Liver (tissue), 9 donors: ENCODE measurements around the gene CTNNA1. TPM values are rescaled to one million over a fixed set of nuclear protein-coding genes. Genes with fewer than 3 reads are reported as not detected.

Experiments
- DNase-seq: peaks from one replicate; pipeline ENCODE4 v3.0.0-alpha.2; 2017; ENCODE audit warnings: low spot score
- H3K27ac ChIP-seq, 2 donors: one replicate each; pipeline ENCODE4 v1.7.0; 2013; ENCODE audit warnings: inconsistent platforms in 2 of 2, low read length in 2 of 2, control low read depth in 1 of 2, low read depth in 1 of 2, mild to moderate bottlenecking in 1 of 2
- H3K27me3 ChIP-seq, 4 donors: one replicate each; pipeline versions ENCODE4 v1.6.1 to v1.7.0; 2013; ENCODE audit warnings: low read length in 3 of 4, inconsistent platforms in 1 of 4, mild to moderate bottlenecking in 1 of 4, moderate library complexity in 1 of 4; ENCODE audit not compliant: control insufficient read depth in 4 of 4, insufficient read depth in 4 of 4
- H3K36me3 ChIP-seq, 4 donors: one replicate each; pipeline versions ENCODE4 v1.6.1 to v1.7.0; 2013; ENCODE audit warnings: low read length in 3 of 4, mild to moderate bottlenecking in 3 of 4, low read depth in 1 of 4, moderate library complexity in 1 of 4; ENCODE audit not compliant: control insufficient read depth in 4 of 4, insufficient read depth in 3 of 4
- H3K4me1 ChIP-seq, 4 donors: one replicate each; pipeline versions ENCODE4 v1.6.1 to v1.7.0; 2013; ENCODE audit warnings: low read length in 3 of 4, mild to moderate bottlenecking in 3 of 4, moderate library complexity in 1 of 4; ENCODE audit not compliant: control insufficient read depth in 4 of 4, insufficient read depth in 4 of 4
- H3K4me3 ChIP-seq, 3 donors: one replicate each; pipeline versions ENCODE4 v1.6.1 to v1.7.0; 2013; ENCODE audit warnings: low read length in 3 of 3, control low read depth in 1 of 3, low read depth in 1 of 3, mild to moderate bottlenecking in 1 of 3
- H3K9ac ChIP-seq, 2 donors: one replicate each; pipeline ENCODE4 v1.7.0; 2013; ENCODE audit warnings: low read length in 2 of 2, mild to moderate bottlenecking in 2 of 2, moderate library complexity in 2 of 2, control low read depth in 1 of 2, low read depth in 1 of 2
- H3K9me3 ChIP-seq, 4 donors: one replicate each; pipeline versions ENCODE4 v1.6.1 to v1.7.0; 2013; ENCODE audit warnings: low read length in 3 of 4; ENCODE audit not compliant: control insufficient read depth in 4 of 4
- EGR1 ChIP-seq, 2 donors: IDR thresholded peaks; 2 replicates each; pipeline ENCODE4 v1.6.1; 2016 to 2018; ENCODE audit warnings: antibody characterized with exemption in 2 of 2, low read depth in 2 of 2
- FOXA1 ChIP-seq: IDR thresholded peaks from 2 replicates; pipeline ENCODE4 v1.6.1; 2016; ENCODE audit warnings: antibody characterized with exemption
- FOXA2 ChIP-seq: IDR thresholded peaks from 2 replicates; pipeline ENCODE4 v1.6.1; 2016; ENCODE audit warnings: antibody characterized with exemption
- GABPA ChIP-seq, 2 donors: IDR thresholded peaks in 1 of 2; conservative IDR thresholded peaks in 1 of 2; 2 replicates each; pipeline ENCODE4 v1.6.1; 2016; ENCODE audit warnings: antibody characterized with exemption in 2 of 2, mild to moderate bottlenecking in 1 of 2, moderate library complexity in 1 of 2
- HNF4A ChIP-seq, 2 donors: conservative IDR thresholded peaks; 2 replicates each; pipeline ENCODE4 v1.6.1; 2016; ENCODE audit warnings: antibody characterized with exemption in 2 of 2, mild to moderate bottlenecking in 2 of 2
- HNF4G ChIP-seq: IDR thresholded peaks from 2 replicates; pipeline ENCODE4 v1.6.1; 2016; ENCODE audit warnings: antibody characterized with exemption
- JUND ChIP-seq, 2 donors: IDR thresholded peaks; 2 replicates each; pipeline ENCODE4 v1.6.1; 2016; ENCODE audit warnings: antibody characterized with exemption in 2 of 2
- NR2F2 ChIP-seq: IDR thresholded peaks from 2 replicates; pipeline ENCODE4 v1.6.1; 2016; ENCODE audit warnings: antibody characterized with exemption
- RAD21 ChIP-seq, 2 donors: IDR thresholded peaks; 2 replicates each; pipeline ENCODE4 v1.6.1; 2016; ENCODE audit warnings: antibody characterized with exemption in 2 of 2, mild to moderate bottlenecking in 2 of 2
- REST ChIP-seq: IDR thresholded peaks from 2 replicates; pipeline ENCODE4 v1.6.1; 2016; ENCODE audit warnings: antibody characterized with exemption, mild to moderate bottlenecking
- RXRA ChIP-seq, 2 donors: IDR thresholded peaks; 2 replicates each; pipeline ENCODE4 v1.6.1; 2017 to 2018; ENCODE audit warnings: antibody characterized with exemption in 2 of 2, mild to moderate bottlenecking in 1 of 2
- SP1 ChIP-seq: IDR thresholded peaks from 2 replicates; pipeline ENCODE4 v1.6.1; 2018; ENCODE audit warnings: antibody characterized with exemption, mild to moderate bottlenecking
- TAF1 ChIP-seq: conservative IDR thresholded peaks from 2 replicates; pipeline ENCODE4 v1.6.1; 2016; ENCODE audit warnings: antibody characterized with exemption, mild to moderate bottlenecking
- YY1 ChIP-seq: IDR thresholded peaks from 2 replicates; pipeline ENCODE4 v1.6.1; 2016; ENCODE audit warnings: antibody characterized with exemption, mild to moderate bottlenecking
- ZBTB33 ChIP-seq: IDR thresholded peaks from 2 replicates; pipeline ENCODE4 v1.6.1; 2016; ENCODE audit warnings: antibody characterized with exemption
- WGBS: extraction: QIAGEN DNeasy Blood & Tissue Kit; methylation state at CpG from one replicate; pipeline ENCODE4 v1.1.7; 2013; 5-methylcytosine and 5-hydroxymethylcytosine counted together
- polyA plus RNA-seq, 2 donors: library from polyadenylated mRNA; stranded (reverse) in 1 of 2; unstranded in 1 of 2; fragments of 200-250 nt in 1 of 2; fragments of >200 nt in 1 of 2; fragmentation: Nextera tagmentation in 1 of 2; extraction: Ambion mirVana in 1 of 2; gene quantifications; one replicate each; pipeline versions ENCODE4 v1.2.1 to v1.2.3, GENCODE V29; 2013 to 2015
- total RNA-seq, 2 donors: library from RNA; depleted of rRNA; stranded (reverse); fragments of >200 nt; gene quantifications; one replicate each; pipeline ENCODE4 v1.2.3, GENCODE V29; 2014
- TF ChIP-seq, protein P1 (sequence below): fragments of 150-350 bp; IDR thresholded peaks from 2 replicates; pipeline ENCODE4 v1.5.1; 2017; ENCODE audit warnings: improper control_type of control experiment, low read depth, low read length; ENCODE audit not compliant: missing input control
- TF ChIP-seq, protein P2 (sequence below): IDR thresholded peaks from 2 replicates; pipeline ENCODE4 v1.6.1; 2016; ENCODE audit warnings: antibody characterized with exemption
- TF ChIP-seq, protein P3 (sequence below): IDR thresholded peaks from 2 replicates; pipeline ENCODE4 v1.6.1; 2016; ENCODE audit warnings: antibody characterized with exemption
- donor health status: healthy.
- donor health status: healthy.
- donor health status: healthy.
- donor health status: healthy.
- donor health status: healthy.

The CTNNA1 gene
- total and polyA plus RNA-seq, 4 donors, result 39.9 to 150 (median 103) TPM

DNA sequence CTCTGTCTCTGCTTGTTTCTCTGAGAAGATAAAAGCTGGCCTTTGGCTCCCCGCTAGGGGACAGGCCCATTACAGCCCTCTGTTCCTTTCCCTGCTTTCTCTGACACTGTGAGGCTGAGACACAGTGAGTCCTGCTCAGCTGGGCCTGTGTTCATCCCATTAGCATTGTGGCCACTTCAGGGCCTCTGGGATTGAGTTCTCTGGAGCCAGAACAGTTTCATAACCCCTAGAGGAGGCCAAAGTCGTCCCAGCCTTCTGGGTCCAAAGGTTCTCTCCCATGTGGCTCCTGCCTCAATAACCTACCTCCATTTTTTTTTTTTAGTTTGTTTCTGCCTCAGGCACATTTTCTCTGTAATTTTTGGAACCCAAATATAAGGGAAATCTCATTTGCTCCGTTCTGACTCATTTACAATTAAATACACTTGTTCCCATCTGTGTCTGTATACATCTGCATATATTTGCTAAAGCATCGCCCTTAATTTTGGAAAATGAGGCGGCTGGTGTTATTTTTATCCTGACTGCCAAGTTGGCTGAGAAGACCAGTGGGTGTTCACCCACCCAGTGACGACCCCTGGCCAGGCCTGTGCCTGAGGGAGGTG lies 27.3 kb upstream of the CTNNA1 start:
- Histone ChIP-seq H3K27ac (no peak overlapping the region), H3K9ac (no peak overlapping the region)
- peak; percentile 31 to 54 for TF ChIP-seq RAD21 (IDR thresholded peaks at IDR 0.05)
- peak; percentile 59 for TF ChIP-seq ZBTB33
- TF ChIP-seq TAF1, result no peak
- no peak for TF ChIP-seq GABPA (IDR thresholded peaks at IDR 0.05 in 1 of 2, conservative IDR thresholded peaks at IDR 0.05 in 1 of 2)
- no peak for TF ChIP-seq EGR1 (IDR thresholded peaks at IDR 0.05; ENCODE audit: low read depth in 2 of 2)
- peak; percentile 93 for TF ChIP-seq HNF4G
- peak; percentile 65 to 73 for TF ChIP-seq RXRA (IDR thresholded peaks at IDR 0.05)
- TF ChIP-seq, protein P1, sequence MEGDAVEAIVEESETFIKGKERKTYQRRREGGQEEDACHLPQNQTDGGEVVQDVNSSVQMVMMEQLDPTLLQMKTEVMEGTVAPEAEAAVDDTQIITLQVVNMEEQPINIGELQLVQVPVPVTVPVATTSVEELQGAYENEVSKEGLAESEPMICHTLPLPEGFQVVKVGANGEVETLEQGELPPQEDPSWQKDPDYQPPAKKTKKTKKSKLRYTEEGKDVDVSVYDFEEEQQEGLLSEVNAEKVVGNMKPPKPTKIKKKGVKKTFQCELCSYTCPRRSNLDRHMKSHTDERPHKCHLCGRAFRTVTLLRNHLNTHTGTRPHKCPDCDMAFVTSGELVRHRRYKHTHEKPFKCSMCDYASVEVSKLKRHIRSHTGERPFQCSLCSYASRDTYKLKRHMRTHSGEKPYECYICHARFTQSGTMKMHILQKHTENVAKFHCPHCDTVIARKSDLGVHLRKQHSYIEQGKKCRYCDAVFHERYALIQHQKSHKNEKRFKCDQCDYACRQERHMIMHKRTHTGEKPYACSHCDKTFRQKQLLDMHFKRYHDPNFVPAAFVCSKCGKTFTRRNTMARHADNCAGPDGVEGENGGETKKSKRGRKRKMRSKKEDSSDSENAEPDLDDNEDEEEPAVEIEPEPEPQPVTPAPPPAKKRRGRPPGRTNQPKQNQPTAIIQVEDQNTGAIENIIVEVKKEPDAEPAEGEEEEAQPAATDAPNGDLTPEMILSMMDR, result no peak
- peak; percentile 96 for TF ChIP-seq YY1
- peak; percentile 95 to 97 for TF ChIP-seq HNF4A (conservative IDR thresholded peaks at IDR 0.05)
- no peak for TF ChIP-seq FOXA1
- TF ChIP-seq SP1, result peak; percentile 93
- no peak for TF ChIP-seq FOXA2
- TF ChIP-seq, protein P2, sequence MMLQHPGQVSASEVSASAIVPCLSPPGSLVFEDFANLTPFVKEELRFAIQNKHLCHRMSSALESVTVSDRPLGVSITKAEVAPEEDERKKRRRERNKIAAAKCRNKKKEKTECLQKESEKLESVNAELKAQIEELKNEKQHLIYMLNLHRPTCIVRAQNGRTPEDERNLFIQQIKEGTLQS, result peak; percentile 45
- TF ChIP-seq NR2F2, result peak; percentile 41
- no peak for TF ChIP-seq REST
- TF ChIP-seq, protein P3, sequence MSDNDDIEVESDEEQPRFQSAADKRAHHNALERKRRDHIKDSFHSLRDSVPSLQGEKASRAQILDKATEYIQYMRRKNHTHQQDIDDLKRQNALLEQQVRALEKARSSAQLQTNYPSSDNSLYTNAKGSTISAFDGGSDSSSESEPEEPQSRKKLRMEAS, result peak; percentile 88
- TF ChIP-seq JUND (IDR thresholded peaks at IDR 0.05), result no peak

More for the DNA sequence above, 27.3 kb upstream of the CTNNA1 start:
- WGBS, result 80% methylated on average over 6 of the region's 6 CpGs
- no peak for DNase-seq
- H3K9me3 ChIP-seq, result no peaks in the 10 kb centered on the region
- H3K36me3 ChIP-seq, result no peaks in the 10 kb centered on the region
- peaks cover 0 to 7% (median 4%) of the 10 kb centered on the region in 4 donors for H3K4me1 ChIP-seq
- no peaks in the 10 kb centered on the region for H3K27me3 ChIP-seq
- H3K4me3 ChIP-seq, result no peak overlapping the region
